H1 (cell line): ENCODE data around the gene TMEM117. TPM values are rescaled to one million over a fixed set of nuclear protein-coding genes. Genes with fewer than 3 reads are reported as not detected.

Experiments used
- CTCF ChIA-PET: fragments of 300-600 bp; sonication (Branson Sonifier 250); formaldehyde crosslinking; loops from one replicate; lab custom pipeline; 2021; ENCODE audit not compliant: partially characterized antibody; lab: Charles Lee
- POLR2A ChIA-PET: fragments of 300-600 bp; sonication (Branson Sonifier 250); formaldehyde crosslinking; loops from one replicate; lab custom pipeline; 2021; ENCODE audit warnings: inconsistent platforms; ENCODE audit not compliant: partially characterized antibody; lab: Charles Lee
- DNase-seq, 2 experiments: peaks; one replicate each; pipeline versions ENCODE4 v3.0.0 to v3.0.0-alpha.2; 2010 to 2022; ENCODE audit warnings: low spot score in 2 of 2, low read depth in 1 of 2, mixed read lengths in 1 of 2
- FAIRE-seq: peaks from 2 replicates; lab custom pipeline; 2011; peaks lifted over from hg19 to GRCh38; lab: Jason Lieb, UNC
- H2AFZ ChIP-seq: 2 replicates; pipeline ENCODE4 v1.8.1; 2012; ENCODE audit warnings: low read length, inconsistent platforms
- H2AK5ac ChIP-seq: 2 replicates; pipeline ENCODE4 v1.6.1; 2013; ENCODE audit warnings: low read depth, low read length
- H2BK120ac ChIP-seq: replicated peaks from 2 replicates; pipeline ENCODE3; 2013; ENCODE audit warnings: low read depth, low read length, inconsistent platforms
- H2BK12ac ChIP-seq: 2 replicates; pipeline ENCODE4 v1.6.1; 2013; ENCODE audit warnings: low read depth, low read length
- H2BK15ac ChIP-seq: 2 replicates; pipeline ENCODE4 v1.6.1; 2013; ENCODE audit warnings: low read length
- H2BK20ac ChIP-seq: 2 replicates; pipeline ENCODE4 v1.6.1; 2013; ENCODE audit warnings: low read length
- H2BK5ac ChIP-seq: 2 replicates; pipeline ENCODE4 v1.6.1; 2013; ENCODE audit warnings: low read depth, low read length
- H3K14ac ChIP-seq: 2 replicates; pipeline ENCODE4 v1.6.1; 2013; ENCODE audit warnings: inconsistent platforms; ENCODE audit not compliant: insufficient read length
- H3K18ac ChIP-seq: 2 replicates; pipeline ENCODE4 v1.6.1; 2013; ENCODE audit warnings: low read length; ENCODE audit errors: extremely low read depth
- H3K23ac ChIP-seq: 2 replicates; pipeline ENCODE4 v1.6.1; 2013; ENCODE audit warnings: inconsistent platforms; ENCODE audit not compliant: insufficient read length
- H3K23me2 ChIP-seq: 2 replicates; pipeline ENCODE4 v1.6.1; 2013; ENCODE audit warnings: low read depth, low read length
- H3K27ac ChIP-seq: 2 replicates; pipeline ENCODE4 v1.6.1; 2011; ENCODE audit warnings: low read depth, low read length, inconsistent platforms
- H3K27me3 ChIP-seq, 4 experiments: replicated peaks in 1 of 4; 1 replicate in 1 of 4; 2 replicates in 3 of 4; pipeline versions ENCODE4 v1.6.1 to v1.8.1; 2011 to 2013; ENCODE audit warnings: low read length in 3 of 4, mild to moderate bottlenecking in 3 of 4, inconsistent platforms in 2 of 4, mixed read lengths in 2 of 4, moderate library complexity in 1 of 4; ENCODE audit not compliant: control insufficient read depth in 3 of 4, insufficient read depth in 3 of 4; ENCODE audit errors: extremely low read depth in 1 of 4
- H3K36me3 ChIP-seq, 4 experiments: 2 replicates each; pipeline versions ENCODE4 v1.6.1 to v1.8.1; 2011 to 2013; ENCODE audit warnings: mild to moderate bottlenecking in 4 of 4, low read length in 3 of 4, moderate library complexity in 2 of 4, control low read depth in 1 of 4, inconsistent platforms in 1 of 4; ENCODE audit not compliant: insufficient read depth in 4 of 4, control insufficient read depth in 2 of 4
- H3K4ac ChIP-seq: replicated peaks from 2 replicates; pipeline ENCODE3; 2013; ENCODE audit warnings: low read length, low read depth, mixed read lengths, inconsistent platforms; ENCODE audit not compliant: insufficient read length
- H3K4me1 ChIP-seq, 4 experiments: replicated peaks in 1 of 4; 1 replicate in 1 of 4; 2 replicates in 3 of 4; pipeline versions ENCODE4 v1.6.1 to v1.8.1; 2011 to 2013; ENCODE audit warnings: low read length in 3 of 4, inconsistent platforms in 2 of 4, mixed read lengths in 1 of 4; ENCODE audit not compliant: insufficient read depth in 4 of 4, control insufficient read depth in 3 of 4
- H3K4me2 ChIP-seq, 2 experiments: 2 replicates each; pipeline versions ENCODE4 v1.6.1 to v1.8.1; 2011 to 2013; ENCODE audit warnings: low read depth in 2 of 2, low read length in 2 of 2, control low read depth in 1 of 2, inconsistent platforms in 1 of 2, mild to moderate bottlenecking in 1 of 2; ENCODE audit not compliant: insufficient read depth in 1 of 2
- H3K4me3 ChIP-seq, 4 experiments: fragments of 200-600, 300-600 bp in 1 of 4; sonication (generic), shearing (Covaris generic), sonication (Bioruptor Twin) in 1 of 4; 2 replicates each; pipeline versions ENCODE4 v1.5.1 to v1.8.1; 2011 to 2016; ENCODE audit warnings: low read length in 4 of 4, low read depth in 3 of 4, control low read depth in 2 of 4, inconsistent platforms in 2 of 4, mild to moderate bottlenecking in 2 of 4, mixed read lengths in 1 of 4, moderate library complexity in 1 of 4; ENCODE audit not compliant: insufficient read depth in 2 of 4; ENCODE audit errors: extremely low read depth in 1 of 4
- H3K56ac ChIP-seq: replicated peaks from 2 replicates; pipeline ENCODE3; 2013; ENCODE audit warnings: low read depth, mild to moderate bottlenecking, mixed read lengths, low read length, inconsistent platforms; ENCODE audit not compliant: insufficient read length
- H3K79me1 ChIP-seq: 2 replicates; pipeline ENCODE4 v1.6.1; 2013; ENCODE audit warnings: low read depth, low read length, control low read depth
- H3K79me2 ChIP-seq, 2 experiments: 2 replicates each; pipeline versions ENCODE4 v1.6.1 to v1.8.1; 2012 to 2013; ENCODE audit warnings: low read length in 2 of 2, mild to moderate bottlenecking in 2 of 2, inconsistent platforms in 1 of 2; ENCODE audit not compliant: insufficient read depth in 2 of 2, control insufficient read depth in 1 of 2
- H3K9ac ChIP-seq, 4 experiments: replicated peaks in 1 of 4; 1 replicate in 1 of 4; 2 replicates in 3 of 4; pipeline versions ENCODE4 v1.6.1 to v1.8.1; 2011 to 2013; ENCODE audit warnings: low read depth in 3 of 4, low read length in 3 of 4, control low read depth in 2 of 4, mild to moderate bottlenecking in 2 of 4, moderate library complexity in 2 of 4, inconsistent platforms in 1 of 4; ENCODE audit errors: extremely low read depth in 1 of 4
- H3K9me3 ChIP-seq, 2 experiments: 2 replicates each; pipeline versions ENCODE4 v1.6.1 to v1.8.1; 2012 to 2013; ENCODE audit warnings: mild to moderate bottlenecking in 2 of 2, moderate library complexity in 2 of 2, control low read depth in 1 of 2, inconsistent platforms in 1 of 2, low read depth in 1 of 2, low read length in 1 of 2, mixed read lengths in 1 of 2; ENCODE audit not compliant: insufficient read depth in 2 of 2
- H4K20me1 ChIP-seq, 2 experiments: replicated peaks in 1 of 2; 2 replicates each; pipeline versions ENCODE3 to v1.8.1; 2011 to 2013; ENCODE audit warnings: inconsistent platforms in 2 of 2, low read length in 2 of 2, mild to moderate bottlenecking in 1 of 2; ENCODE audit not compliant: insufficient read depth in 2 of 2, control insufficient read depth in 1 of 2
- H4K5ac ChIP-seq: 2 replicates; pipeline ENCODE4 v1.6.1; 2013; ENCODE audit warnings: low read length, low read depth, mixed read lengths, inconsistent platforms; ENCODE audit not compliant: insufficient read length
- H4K8ac ChIP-seq: 2 replicates; pipeline ENCODE4 v1.8.0; 2013; ENCODE audit warnings: mild to moderate bottlenecking, moderate library complexity, low read length, inconsistent platforms; ENCODE audit not compliant: insufficient read depth; ENCODE audit errors: extremely low read depth
- H4K91ac ChIP-seq: replicated peaks from 2 replicates; pipeline ENCODE3; 2013; ENCODE audit warnings: low read length, mixed read lengths, inconsistent platforms; ENCODE audit not compliant: insufficient read length
- WGBS, 2 experiments: shearing (Covaris generic) in 1 of 2; methylation state at CpG; one replicate each; pipeline versions ENCODE4 v1.1.6 to v1.1.7; 2013 to 2015; ENCODE audit warnings: low lambda C conversion rate in 2 of 2, mixed read lengths in 2 of 2, inconsistent platforms in 1 of 2, low coverage in 1 of 2, missing lambda C conversion rate in 1 of 2; ENCODE audit not compliant: insufficient replicate concordance in 2 of 2, insufficient coverage in 1 of 2, insufficient read length in 1 of 2; ENCODE audit errors: extremely low coverage in 1 of 2, missing lambda C conversion rate in 1 of 2; 5-methylcytosine and 5-hydroxymethylcytosine counted together
- polyA plus RNA-seq, 7 experiments: library from polyadenylated mRNA; depleted of rRNA in 3 of 7; stranded (reverse) in 5 of 7; unstranded in 2 of 7; fragments of >200 nt in 5 of 7; fragments of 200-250 nt in 2 of 7; gene quantifications; 1 replicate in 5 of 7; 2 replicates in 1 of 7; 4 replicates in 1 of 7; pipeline versions ENCODE4 v1.2.1 to v1.2.3, GENCODE V29; 2011 to 2013; ENCODE audit warnings: missing spikeins in 2 of 7, mixed read lengths in 2 of 7
- total RNA-seq: library from RNA; stranded (reverse); fragmentation: NEBNext Ultra II Directional; extraction: Animal tissue kit (Norgen Biotek cat#: 25700); gene quantifications from 2 replicates; pipeline ENCODE4 v1.2.1, GENCODE V29; 2021

The TMEM117 gene
- total and polyA plus RNA-seq, 2 of the 8 experiments (the other 6 are each of a cell fraction or from before 2014, with no cell fraction given) = 0.80 to 1.4 TPM

- no peak overlapping the region for H2BK12ac ChIP-seq
- H2BK120ac ChIP-seq = no peak overlapping the region
- no peaks in the 10 kb centered on the region for H3K27me3 ChIP-seq
- CTCF ChIA-PET = interaction anchor here (0.6 to 1.1 kb wide), 2 partner anchors 13 to 922 kb away, joined by 3 to 4 read pairs; no protein-coding TSS in a partner anchor
- no peak overlapping the region for H3K4me2 ChIP-seq
- H3K27ac ChIP-seq = no peak overlapping the region
- H4K5ac ChIP-seq = no peak overlapping the region
- no peaks in the 10 kb centered on the region for H3K9me3 ChIP-seq
- WGBS, 2 experiments = 85% methylated on average over 2 of the region's 2 CpGs; no CpG with 5 or more reads in 1 of the 2 experiments
- no peaks in the 10 kb centered on the region for H3K79me1 ChIP-seq
- no peaks in the 10 kb centered on the region for H3K79me2 ChIP-seq
- H3K9ac ChIP-seq = no peak overlapping the region
- H4K20me1 ChIP-seq = no peaks in the 10 kb centered on the region
- POLR2A ChIA-PET = no interaction called here
- no peak overlapping the region for H2BK15ac ChIP-seq
- no peak overlapping the region for H4K91ac ChIP-seq
- H3K56ac ChIP-seq = no peak overlapping the region
- H3K18ac ChIP-seq = no peak overlapping the region
- FAIRE-seq (no peak), DNase-seq (no peak)
- H4K8ac ChIP-seq = no peak overlapping the region
- H3K4me1 ChIP-seq = peaks cover 0 to 3% (median 0%) of the 10 kb centered on the region in 4 experiments; a peak in 1 of 7 replicates
- H2BK5ac ChIP-seq = no peak overlapping the region
- H3K23ac ChIP-seq = no peak overlapping the region
- no peak overlapping the region for H3K14ac ChIP-seq
- H3K36me3 ChIP-seq = no peaks in the 10 kb centered on the region
- H2BK20ac ChIP-seq = no peak overlapping the region
- no peak overlapping the region for H2AK5ac ChIP-seq
- no peak overlapping the region for H3K4ac ChIP-seq
- H3K23me2 ChIP-seq = no peaks in the 10 kb centered on the region
- no peak overlapping the region for H3K4me3 ChIP-seq
- H2AFZ ChIP-seq = no peak overlapping the region
Observed at GRCh38 chr12:44076871-44077270, 241.0 kb downstream of the TMEM117 start.
